Ramos (cell line): ENCODE measurements around the gene NPAS3.

Experiments used
- in situ Hi-C: fragments of 300-500 bp; cut with MboI; formaldehyde crosslinking; loops from one replicate; pipeline ENCODE4 v1.14.3; 2022; ENCODE audit warnings: low sequenced_read_pairs; ENCODE audit not compliant: unreplicated experiment

The NPAS3 gene

GRCh38 chr14:33455654-33456345, 517.1 kb downstream of the NPAS3 start:
- in situ Hi-C loops = no loop called here

- in situ Hi-C loops = no loop called here
These were observed 518.3 kb downstream of the NPAS3 start for GRCh38 chr14:33457021-33457420.

- in situ Hi-C loops = no loop called here
These were observed 518.9 kb downstream of the NPAS3 start for GRCh38 chr14:33457617-33458016.

- in situ Hi-C loops = no loop called here
These were observed 521.5 kb downstream of the NPAS3 start for GRCh38 chr14:33460164-33460563.

GRCh38 chr14:33461036-33461435, 522.4 kb downstream of the NPAS3 start:
- in situ Hi-C loops = no loop called here

GRCh38 chr14:33463731-33464130, 525.1 kb downstream of the NPAS3 start:
- in situ Hi-C loops = no loop called here

GRCh38 chr14:33464254-33464962, 525.7 kb downstream of the NPAS3 start:
- in situ Hi-C loops = no loop called here

- in situ Hi-C loops = no loop called here
These were observed 527.4 kb downstream of the NPAS3 start for GRCh38 chr14:33465846-33466700.

- in situ Hi-C loops = no loop called here
These were observed 529.3 kb downstream of the NPAS3 start for GRCh38 chr14:33467971-33468370.

GRCh38 chr14:33469898-33470297, 531.2 kb downstream of the NPAS3 start:
- in situ Hi-C loops = no loop called here

GRCh38 chr14:33471776-33472175, 533.1 kb downstream of the NPAS3 start:
- in situ Hi-C loops = no loop called here

GRCh38 chr14:33475623-33476022, 536.9 kb downstream of the NPAS3 start:
- in situ Hi-C loops = no loop called here

- in situ Hi-C loops = no loop called here
These were observed 539.1 kb downstream of the NPAS3 start for GRCh38 chr14:33477797-33478196.

GRCh38 chr14:33480071-33480886, 541.6 kb downstream of the NPAS3 start:
- in situ Hi-C loops = no loop called here

GRCh38 chr14:33480887-33481184, 542.2 kb downstream of the NPAS3 start:
- in situ Hi-C loops = no loop called here

- in situ Hi-C loops = no loop called here
These were observed 544.4 kb downstream of the NPAS3 start for GRCh38 chr14:33483110-33483509.

GRCh38 chr14:33483541-33483940, 544.9 kb downstream of the NPAS3 start:
- in situ Hi-C loops = no loop called here

- in situ Hi-C loops = no loop called here
These were observed 545.6 kb downstream of the NPAS3 start for GRCh38 chr14:33484264-33484663.

- in situ Hi-C loops = no loop called here
These were observed 547.7 kb downstream of the NPAS3 start for GRCh38 chr14:33486332-33486890.

GRCh38 chr14:33488582-33488981, 549.9 kb downstream of the NPAS3 start:
- in situ Hi-C loops = no loop called here
